ENCODE measurements around the gene TRIM33. TPM values are rescaled to one million over a fixed set of nuclear protein-coding genes. Genes with fewer than 3 reads are reported as not detected.

TRIM33 gene
- total RNA-seq, 1 experiment from 2014 or later, result 78.9 TPM

GRCh38 chr1:114547076-114547475, 36.1 kb upstream of the TRIM33 start:
- no peaks in the 10 kb centered on the region for H3K36me3 ChIP-seq (ENCODE audit: insufficient read depth, low read length)
- H3K9me3 ChIP-seq (ENCODE audit: low read length), result no peaks in the 10 kb centered on the region
- H2AFZ ChIP-seq (ENCODE audit: low read length), result no peak overlapping the region
- H3K4me2 ChIP-seq (ENCODE audit: low read depth, low read length, poor library complexity, severe bottlenecking), result no peak overlapping the region
- no peak overlapping the region for H3K9ac ChIP-seq (ENCODE audit: low read length)
- H3K4me1 ChIP-seq (ENCODE audit: low read length), result no peaks in the 10 kb centered on the region
- no peak overlapping the region for H3K27ac ChIP-seq (ENCODE audit: low read length)
- no peaks in the 10 kb centered on the region for H3K9me2 ChIP-seq (replicated peaks; ENCODE audit: insufficient read depth, low read length)
- no peaks in the 10 kb centered on the region for H3K79me2 ChIP-seq (ENCODE audit: low read length)
- H4K20me1 ChIP-seq (ENCODE audit: insufficient read depth, low read depth, low read length), result no peaks in the 10 kb centered on the region
- H3K4me3 ChIP-seq (ENCODE audit: low read length), result no peak overlapping the region
- no peak for DNase-seq
- H3K27me3 ChIP-seq (ENCODE audit: low read length), result no peaks in the 10 kb centered on the region; the same call in 1 of the 2 replicates

- Histone ChIP-seq H3K79me2 (ENCODE audit: low read length) (no peaks in the 10 kb centered on the region), H3K36me3 (ENCODE audit: insufficient read depth, low read length) (no peaks in the 10 kb centered on the region), H3K9me3 (ENCODE audit: low read length) (no peaks in the 10 kb centered on the region)
Observed at GRCh38 chr1:114545796-114546195, 34.8 kb upstream of the TRIM33 start.

GRCh38 chr1:114545315-114545714, 34.3 kb upstream of the TRIM33 start:
- Histone ChIP-seq H3K9me2 (replicated peaks; ENCODE audit: insufficient read depth, low read length) (no peaks in the 10 kb centered on the region), H3K4me2 (ENCODE audit: low read depth, low read length, poor library complexity, severe bottlenecking) (no peak overlapping the region), H3K27me3 (ENCODE audit: low read length) (no peaks in the 10 kb centered on the region), H3K36me3 (ENCODE audit: insufficient read depth, low read length) (no peaks in the 10 kb centered on the region), H3K9me3 (ENCODE audit: low read length) (no peaks in the 10 kb centered on the region), H3K27ac (ENCODE audit: low read length) (no peak overlapping the region), H3K4me3 (ENCODE audit: low read length) (no peak overlapping the region), H4K20me1 (ENCODE audit: insufficient read depth, low read depth, low read length) (no peaks in the 10 kb centered on the region), H2AFZ (ENCODE audit: low read length) (no peak overlapping the region), H3K4me1 (ENCODE audit: low read length) (no peaks in the 10 kb centered on the region), H3K9ac (ENCODE audit: low read length) (no peak overlapping the region), H3K79me2 (ENCODE audit: low read length) (no peaks in the 10 kb centered on the region)
- DNase-seq, result no peak

More at GRCh38 chr1:114545796-114546195, 34.8 kb upstream of the TRIM33 start:
- Histone ChIP-seq H3K4me2 (ENCODE audit: low read depth, low read length, poor library complexity, severe bottlenecking) (no peak overlapping the region), H3K4me1 (ENCODE audit: low read length) (no peaks in the 10 kb centered on the region), H3K9ac (ENCODE audit: low read length) (no peak overlapping the region), H2AFZ (ENCODE audit: low read length) (no peak overlapping the region), H3K27me3 (ENCODE audit: low read length) (no peaks in the 10 kb centered on the region; the same call in 1 of the 2 replicates), H3K9me2 (replicated peaks; ENCODE audit: insufficient read depth, low read length) (no peaks in the 10 kb centered on the region), H3K27ac (ENCODE audit: low read length) (no peak overlapping the region), H4K20me1 (ENCODE audit: insufficient read depth, low read depth, low read length) (no peaks in the 10 kb centered on the region), H3K4me3 (ENCODE audit: low read length) (no peak overlapping the region)
- no peak for DNase-seq

GRCh38 chr1:114540821-114541220, 29.8 kb upstream of the TRIM33 start:
- Histone ChIP-seq H3K4me2 (ENCODE audit: low read depth, low read length, poor library complexity, severe bottlenecking) (no peak overlapping the region), H3K4me1 (ENCODE audit: low read length) (no peaks in the 10 kb centered on the region), H3K79me2 (ENCODE audit: low read length) (no peaks in the 10 kb centered on the region), H2AFZ (ENCODE audit: low read length) (no peak overlapping the region), H3K27ac (ENCODE audit: low read length) (no peak overlapping the region), H3K9ac (ENCODE audit: low read length) (no peak overlapping the region), H3K9me2 (replicated peaks; ENCODE audit: insufficient read depth, low read length) (no peaks in the 10 kb centered on the region), H3K9me3 (ENCODE audit: low read length) (no peaks in the 10 kb centered on the region), H3K4me3 (ENCODE audit: low read length) (no peak overlapping the region), H3K27me3 (ENCODE audit: low read length) (no peaks in the 10 kb centered on the region), H4K20me1 (ENCODE audit: insufficient read depth, low read depth, low read length) (no peaks in the 10 kb centered on the region), H3K36me3 (ENCODE audit: insufficient read depth, low read length) (no peaks in the 10 kb centered on the region)
- DNase-seq, result no peak

GRCh38 chr1:114540272-114540671, 29.3 kb upstream of the TRIM33 start:
- H3K27ac ChIP-seq (ENCODE audit: low read length), result no peak overlapping the region
- no peak overlapping the region for H3K4me2 ChIP-seq (ENCODE audit: low read depth, low read length, poor library complexity, severe bottlenecking)
- H2AFZ ChIP-seq (ENCODE audit: low read length), result no peak overlapping the region
- no peaks in the 10 kb centered on the region for H4K20me1 ChIP-seq (ENCODE audit: insufficient read depth, low read depth, low read length)
- no peaks in the 10 kb centered on the region for H3K9me3 ChIP-seq (ENCODE audit: low read length)
- H3K9me2 ChIP-seq (replicated peaks; ENCODE audit: insufficient read depth, low read length), result no peaks in the 10 kb centered on the region
- H3K36me3 ChIP-seq (ENCODE audit: insufficient read depth, low read length), result no peaks in the 10 kb centered on the region
- H3K9ac ChIP-seq (ENCODE audit: low read length), result no peak overlapping the region
- no peak for DNase-seq
- H3K4me3 ChIP-seq (ENCODE audit: low read length), result no peak overlapping the region
- H3K79me2 ChIP-seq (ENCODE audit: low read length), result no peaks in the 10 kb centered on the region
- H3K27me3 ChIP-seq (ENCODE audit: low read length), result no peaks in the 10 kb centered on the region
- H3K4me1 ChIP-seq (ENCODE audit: low read length), result no peaks in the 10 kb centered on the region

- no peak overlapping the region for H3K4me3 ChIP-seq (ENCODE audit: low read length)
- H3K27ac ChIP-seq (ENCODE audit: low read length), result no peak overlapping the region
- DNase-seq, result no peak
- no peaks in the 10 kb centered on the region for H3K36me3 ChIP-seq (ENCODE audit: insufficient read depth, low read length)
- no peaks in the 10 kb centered on the region for H3K9me2 ChIP-seq (replicated peaks; ENCODE audit: insufficient read depth, low read length)
- no peaks in the 10 kb centered on the region for H3K27me3 ChIP-seq (ENCODE audit: low read length)
- H3K4me1 ChIP-seq (ENCODE audit: low read length), result no peaks in the 10 kb centered on the region
- H3K4me2 ChIP-seq (ENCODE audit: low read depth, low read length, poor library complexity, severe bottlenecking), result no peak overlapping the region
- no peaks in the 10 kb centered on the region for H3K79me2 ChIP-seq (ENCODE audit: low read length)
- H4K20me1 ChIP-seq (ENCODE audit: insufficient read depth, low read depth, low read length), result no peaks in the 10 kb centered on the region
- no peak overlapping the region for H3K9ac ChIP-seq (ENCODE audit: low read length)
- H2AFZ ChIP-seq (ENCODE audit: low read length), result peak overlapping the region; percentile 36; the same call in 1 of the 2 replicates
- H3K9me3 ChIP-seq (ENCODE audit: low read length), result no peaks in the 10 kb centered on the region
Observed at GRCh38 chr1:114536043-114536442, 25.0 kb upstream of the TRIM33 start.

GRCh38 chr1:114535401-114535800, 24.4 kb upstream of the TRIM33 start:
- H3K9ac ChIP-seq (ENCODE audit: low read length), result no peak overlapping the region
- no peaks in the 10 kb centered on the region for H3K27me3 ChIP-seq (ENCODE audit: low read length)
- H3K79me2 ChIP-seq (ENCODE audit: low read length), result no peaks in the 10 kb centered on the region
- no peak overlapping the region for H3K27ac ChIP-seq (ENCODE audit: low read length)
- no peaks in the 10 kb centered on the region for H3K9me2 ChIP-seq (replicated peaks; ENCODE audit: insufficient read depth, low read length)
- no peak for DNase-seq
- no peak overlapping the region for H3K4me2 ChIP-seq (ENCODE audit: low read depth, low read length, poor library complexity, severe bottlenecking)
- H3K36me3 ChIP-seq (ENCODE audit: insufficient read depth, low read length), result no peaks in the 10 kb centered on the region
- H3K9me3 ChIP-seq (ENCODE audit: low read length), result no peaks in the 10 kb centered on the region
- no peaks in the 10 kb centered on the region for H4K20me1 ChIP-seq (ENCODE audit: insufficient read depth, low read depth, low read length)
- H2AFZ ChIP-seq (ENCODE audit: low read length), result no peak overlapping the region
- no peaks in the 10 kb centered on the region for H3K4me1 ChIP-seq (ENCODE audit: low read length)
- no peak overlapping the region for H3K4me3 ChIP-seq (ENCODE audit: low read length)

- H3K4me1 ChIP-seq (ENCODE audit: low read length), result no peaks in the 10 kb centered on the region
- H3K27me3 ChIP-seq (ENCODE audit: low read length), result no peaks in the 10 kb centered on the region
- no peaks in the 10 kb centered on the region for H3K79me2 ChIP-seq (ENCODE audit: low read length)
- no peaks in the 10 kb centered on the region for H3K9me2 ChIP-seq (replicated peaks; ENCODE audit: insufficient read depth, low read length)
- no peak overlapping the region for H3K9ac ChIP-seq (ENCODE audit: low read length)
- DNase-seq, result no peak
- H3K4me2 ChIP-seq (ENCODE audit: low read depth, low read length, poor library complexity, severe bottlenecking), result no peak overlapping the region
- H3K36me3 ChIP-seq (ENCODE audit: insufficient read depth, low read length), result no peaks in the 10 kb centered on the region
- no peak overlapping the region for H2AFZ ChIP-seq (ENCODE audit: low read length)
- H3K4me3 ChIP-seq (ENCODE audit: low read length), result no peak overlapping the region
- no peaks in the 10 kb centered on the region for H3K9me3 ChIP-seq (ENCODE audit: low read length)
- H4K20me1 ChIP-seq (ENCODE audit: insufficient read depth, low read depth, low read length), result no peaks in the 10 kb centered on the region
- H3K27ac ChIP-seq (ENCODE audit: low read length), result no peak overlapping the region
Observed at GRCh38 chr1:114531094-114531493, 20.1 kb upstream of the TRIM33 start.

- no peak for DNase-seq
- no peaks in the 10 kb centered on the region for H3K4me1 ChIP-seq (ENCODE audit: low read length)
- no peaks in the 10 kb centered on the region for H3K9me2 ChIP-seq (replicated peaks; ENCODE audit: insufficient read depth, low read length)
- no peaks in the 10 kb centered on the region for H3K79me2 ChIP-seq (ENCODE audit: low read length)
- H3K9ac ChIP-seq (ENCODE audit: low read length), result no peak overlapping the region
- H3K9me3 ChIP-seq (ENCODE audit: low read length), result no peaks in the 10 kb centered on the region
- H3K36me3 ChIP-seq (ENCODE audit: insufficient read depth, low read length), result no peaks in the 10 kb centered on the region
- H4K20me1 ChIP-seq (ENCODE audit: insufficient read depth, low read depth, low read length), result no peaks in the 10 kb centered on the region
- no peak overlapping the region for H3K27ac ChIP-seq (ENCODE audit: low read length)
- no peak overlapping the region for H3K4me3 ChIP-seq (ENCODE audit: low read length)
- H3K27me3 ChIP-seq (ENCODE audit: low read length), result no peaks in the 10 kb centered on the region
- no peak overlapping the region for H2AFZ ChIP-seq (ENCODE audit: low read length)
- H3K4me2 ChIP-seq (ENCODE audit: low read depth, low read length, poor library complexity, severe bottlenecking), result no peak overlapping the region
Observed at GRCh38 chr1:114530224-114530623, 19.2 kb upstream of the TRIM33 start.

Measured in Karpas-422 (cell line).